GM19372 (cell line): ENCODE measurements around the gene ADARB1.

Experiments used
- ATAC-seq: cut with Tn5 transposase; IDR thresholded peaks from one replicate; pipeline ENCODE4 v1.9.1; 2021; ENCODE audit warnings: mild to moderate bottlenecking, low read depth, moderate library complexity; ENCODE audit not compliant: unreplicated experiment

ADARB1 gene

DNA sequence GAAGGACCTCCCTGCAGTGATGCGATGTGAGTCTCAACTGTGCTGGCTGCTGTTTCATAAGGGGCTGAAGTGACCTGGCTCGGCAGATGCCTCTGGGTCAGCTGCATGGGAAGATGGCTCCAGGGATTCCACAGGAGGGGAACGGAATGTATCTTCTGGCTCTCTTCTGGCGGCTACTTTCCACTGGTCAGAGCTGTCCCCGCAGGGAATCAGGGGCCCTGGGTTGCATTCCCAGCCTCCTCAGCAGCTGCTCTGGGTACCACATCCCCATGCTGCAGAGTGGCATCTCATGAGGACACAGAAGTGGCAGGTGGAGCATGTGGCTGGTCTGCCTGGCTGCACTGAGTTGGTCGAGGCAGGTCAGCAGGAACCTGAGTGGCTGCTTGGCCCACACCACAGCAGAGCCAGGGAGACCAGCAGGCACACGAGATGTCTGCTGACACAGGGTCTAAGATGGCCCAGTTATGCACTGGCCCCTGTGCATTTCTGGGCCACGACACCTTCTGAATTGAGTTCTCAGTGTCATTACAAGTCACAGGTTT is 170.5 kb downstream of the ADARB1 start:
- no peak for ATAC-seq

DNA sequence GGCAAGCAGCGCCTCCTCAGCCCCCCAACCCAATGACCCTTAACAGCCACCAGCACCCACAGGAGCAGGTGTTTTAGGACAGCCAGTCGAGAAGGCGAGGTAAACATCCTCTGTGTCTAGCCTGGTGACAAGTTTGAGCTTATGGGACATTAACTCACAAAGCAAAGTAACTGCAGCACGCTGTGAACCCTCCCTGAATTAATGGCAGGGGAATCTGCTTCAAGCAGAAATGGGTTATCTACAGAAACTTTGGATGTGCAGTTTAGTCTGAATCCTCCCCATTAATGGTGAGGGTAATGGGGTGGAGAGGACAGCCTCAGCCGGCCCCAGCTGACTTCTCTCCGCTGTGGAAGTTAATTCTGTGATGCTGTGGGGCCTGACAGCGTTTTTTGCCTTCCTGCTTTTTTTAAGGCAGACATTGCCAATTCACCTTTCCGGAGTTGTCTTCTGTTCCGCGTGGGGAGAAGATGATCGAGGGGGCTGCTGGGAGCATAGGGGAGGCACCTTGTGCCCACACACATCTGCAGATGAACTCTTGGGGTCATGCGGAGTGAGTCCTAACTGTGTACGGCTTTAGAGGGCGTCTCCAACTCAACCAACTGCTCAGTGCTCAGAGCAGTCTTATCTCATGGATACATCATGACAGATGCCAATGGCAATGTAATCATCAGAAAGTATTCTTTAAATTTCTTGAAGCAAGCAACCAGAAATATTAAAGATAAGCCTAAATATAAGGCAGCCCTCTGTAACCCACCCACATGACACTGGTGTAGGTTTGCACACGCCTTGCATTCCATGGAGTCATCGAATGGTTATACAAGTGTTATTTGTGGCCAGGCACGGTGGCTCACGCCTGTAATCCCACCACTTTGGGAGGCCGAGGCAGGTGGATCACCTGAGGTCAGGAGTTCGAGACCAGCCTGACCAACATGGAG is 172.3 kb downstream of the ADARB1 start:
- no peak for ATAC-seq

DNA sequence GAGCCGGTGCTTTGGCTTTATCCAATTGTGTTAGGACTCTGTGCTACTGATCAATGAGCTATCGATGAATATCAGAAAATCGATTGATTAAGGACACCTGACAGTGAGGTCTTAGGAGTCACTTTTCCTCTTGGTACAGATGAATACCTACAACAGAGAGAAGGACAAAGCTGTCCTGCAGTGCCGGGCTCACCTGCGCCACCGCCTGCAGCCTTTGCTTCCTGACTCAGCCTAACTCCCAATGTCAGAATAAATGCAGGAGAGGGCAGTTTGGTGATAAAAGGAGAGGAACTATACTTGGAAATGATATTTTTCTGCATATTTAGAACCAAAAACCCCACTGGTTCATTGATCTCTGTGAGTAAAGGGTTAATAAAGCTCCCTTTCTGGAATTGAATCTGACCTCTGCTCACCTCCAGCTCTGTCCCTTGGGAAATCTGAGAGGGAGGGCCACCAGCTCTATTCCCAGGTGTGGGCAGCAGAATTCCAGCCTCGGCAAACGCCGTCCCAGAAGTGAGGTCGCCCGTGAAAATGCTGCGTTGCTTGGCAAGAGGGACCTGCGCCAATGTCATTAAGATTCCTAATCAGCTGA is 174.0 kb downstream of the ADARB1 start:
- no peak for ATAC-seq

DNA sequence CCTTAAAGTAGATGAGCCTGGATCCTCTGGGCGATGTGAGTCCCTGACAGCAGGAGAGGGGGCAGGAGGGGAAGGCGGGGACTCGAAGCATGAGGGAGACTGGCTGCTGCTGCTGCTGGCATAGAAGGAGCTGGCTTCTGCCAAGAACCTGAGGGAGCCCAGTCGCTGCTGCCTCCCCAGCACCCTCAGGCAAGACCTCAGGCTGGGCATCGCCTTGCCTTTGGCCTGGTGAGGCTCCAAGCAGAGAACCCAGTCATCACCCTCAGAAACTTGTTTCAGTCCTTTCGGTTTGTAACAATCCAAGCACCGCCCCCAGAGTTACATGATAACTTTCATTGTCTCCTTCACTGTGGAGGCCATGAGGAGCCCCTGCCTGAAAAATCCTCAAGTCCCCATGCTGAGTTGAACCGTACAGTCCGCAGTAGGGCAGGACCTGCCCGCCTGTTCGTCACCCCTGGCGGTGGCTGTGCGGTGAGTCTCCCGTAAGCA is 174.6 kb downstream of the ADARB1 start:
- no peak for ATAC-seq

DNA sequence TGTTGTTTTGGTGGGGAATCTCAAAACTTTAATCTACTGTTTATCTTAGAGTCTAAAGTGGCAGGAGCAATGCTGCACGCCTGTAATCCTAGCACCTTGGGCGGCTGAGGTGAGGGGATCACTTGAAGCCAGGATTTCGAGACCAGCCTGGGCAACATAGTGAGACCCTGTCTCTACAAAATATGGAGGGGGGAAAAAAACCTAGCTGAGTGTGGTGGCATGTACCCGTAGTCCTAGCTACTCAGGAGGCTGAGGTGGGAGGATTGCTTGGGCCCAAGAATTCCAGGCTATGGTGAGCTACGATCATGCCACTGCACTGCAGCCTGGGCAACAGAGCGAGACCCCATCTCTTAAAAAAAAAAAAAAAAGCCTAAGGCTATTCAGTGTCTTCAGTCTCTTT is 175.2 kb downstream of the ADARB1 start:
- no peak for ATAC-seq

DNA sequence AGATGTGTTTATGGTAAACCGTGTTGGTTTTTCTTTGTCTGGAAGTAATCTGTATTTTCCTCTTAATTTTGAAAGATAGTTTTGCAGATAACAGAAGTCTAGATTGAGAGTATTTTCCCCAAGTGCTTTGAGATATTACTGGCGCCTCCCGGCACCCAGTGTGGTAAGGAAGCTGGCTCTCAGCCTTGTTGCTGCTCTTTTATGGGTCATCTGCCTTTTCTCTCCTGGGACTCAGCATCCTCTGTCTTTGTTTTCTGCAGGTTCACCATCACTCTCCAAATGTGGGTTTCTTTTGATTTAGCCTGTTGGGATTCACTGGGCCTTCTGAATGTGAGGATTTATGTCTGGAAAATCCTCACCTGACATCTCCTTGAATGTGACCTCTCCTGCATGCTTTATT is 175.9 kb downstream of the ADARB1 start:
- no peak for ATAC-seq

DNA sequence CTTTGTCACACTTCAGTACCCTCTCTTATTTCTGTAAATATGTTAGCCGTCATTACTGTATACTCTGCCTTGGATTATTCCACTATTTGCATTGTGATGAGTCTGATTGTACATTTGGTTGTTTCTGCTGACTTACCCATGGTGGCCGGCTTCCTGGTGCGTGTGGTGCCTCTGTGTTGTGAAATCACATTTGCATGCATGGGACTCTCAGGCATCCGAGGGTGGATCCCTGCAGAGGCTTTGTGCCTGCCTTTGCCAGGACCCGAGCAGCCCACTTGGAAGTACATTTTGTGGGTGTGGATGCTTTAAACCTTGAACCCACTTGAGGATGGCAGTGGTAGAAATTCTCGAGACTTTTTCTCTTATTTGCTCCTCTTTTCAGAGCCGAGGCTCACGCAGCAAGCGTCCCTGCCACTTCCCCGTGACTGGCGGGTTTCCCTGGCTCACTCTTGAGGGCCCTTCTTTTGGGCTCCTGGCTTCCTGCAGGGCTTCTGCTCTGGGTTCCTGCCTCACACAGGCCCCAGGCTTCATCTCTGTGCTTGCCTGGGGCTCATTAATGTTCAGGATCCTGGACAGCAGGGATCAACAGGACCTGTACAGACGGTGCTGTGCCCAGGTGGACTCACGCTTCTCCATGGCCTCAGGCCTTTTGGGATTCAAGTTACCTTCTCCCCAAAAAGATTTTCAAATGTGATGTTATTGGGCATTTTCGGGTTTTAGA is 176.7 kb downstream of the ADARB1 start:
- no peak for ATAC-seq

DNA sequence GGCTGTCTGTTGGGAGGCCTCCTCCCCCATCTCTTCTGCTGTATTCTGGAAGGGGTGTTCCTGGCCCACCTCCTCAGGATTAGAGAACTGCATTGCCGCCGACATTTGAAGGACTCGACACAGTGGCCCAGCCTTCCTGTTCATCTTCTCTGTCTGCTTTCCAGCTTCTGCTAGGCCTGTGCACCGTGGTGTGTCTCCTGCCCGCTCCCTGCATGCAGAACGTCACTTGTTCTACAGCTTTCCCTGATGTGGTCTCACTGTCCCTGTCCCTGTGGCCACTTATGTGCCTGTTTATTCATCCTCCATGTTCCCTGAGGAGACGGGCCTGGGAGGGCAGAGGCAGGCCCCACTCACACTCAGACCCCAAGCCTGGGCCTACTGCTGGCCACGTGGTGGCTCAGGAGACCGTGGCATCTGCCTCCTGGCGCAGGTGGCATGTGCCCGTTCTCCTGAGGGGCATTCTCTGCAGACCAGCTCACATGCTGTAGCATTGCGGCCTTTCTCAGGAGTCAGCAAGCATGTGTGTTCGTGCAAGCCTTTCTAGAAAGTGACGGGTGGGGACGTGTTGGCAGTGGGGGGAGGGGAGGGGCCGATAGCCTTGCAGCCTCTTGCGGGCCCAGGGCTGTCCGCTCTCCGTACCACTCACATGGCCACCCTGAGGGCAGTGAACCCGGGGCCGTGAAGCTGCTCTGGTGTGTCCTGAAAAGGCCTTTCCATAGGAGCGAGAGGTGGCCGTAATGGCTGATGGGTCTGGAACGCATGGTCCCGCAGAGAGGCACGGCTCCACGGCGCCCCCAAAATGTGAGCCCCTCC is 177.5 kb downstream of the ADARB1 start:
- no peak for ATAC-seq

DNA sequence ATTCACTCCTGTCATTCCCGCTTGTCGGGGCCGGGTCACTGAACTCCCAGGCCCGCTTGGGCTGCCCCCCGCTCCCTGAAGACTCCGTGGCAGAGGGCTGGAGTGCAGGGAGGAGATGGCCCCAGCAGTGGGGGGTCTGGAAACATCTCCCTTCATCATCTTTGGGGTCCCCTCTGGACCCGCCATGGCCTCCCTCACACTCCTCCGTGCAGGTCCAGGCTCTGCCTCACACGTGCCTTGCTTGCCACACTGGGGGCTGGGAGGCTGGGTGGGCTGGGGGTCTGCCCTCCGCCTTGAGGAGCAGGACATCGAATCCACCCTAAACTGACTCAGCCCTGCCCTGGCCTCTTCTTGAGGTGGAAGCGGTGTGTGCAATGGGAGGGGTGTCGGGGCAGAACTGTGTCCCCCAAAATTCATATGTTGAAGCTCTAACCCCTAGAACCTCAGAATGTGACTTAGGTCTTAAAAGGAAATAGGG is 178.1 kb downstream of the ADARB1 start:
- ATAC-seq = no peak

DNA sequence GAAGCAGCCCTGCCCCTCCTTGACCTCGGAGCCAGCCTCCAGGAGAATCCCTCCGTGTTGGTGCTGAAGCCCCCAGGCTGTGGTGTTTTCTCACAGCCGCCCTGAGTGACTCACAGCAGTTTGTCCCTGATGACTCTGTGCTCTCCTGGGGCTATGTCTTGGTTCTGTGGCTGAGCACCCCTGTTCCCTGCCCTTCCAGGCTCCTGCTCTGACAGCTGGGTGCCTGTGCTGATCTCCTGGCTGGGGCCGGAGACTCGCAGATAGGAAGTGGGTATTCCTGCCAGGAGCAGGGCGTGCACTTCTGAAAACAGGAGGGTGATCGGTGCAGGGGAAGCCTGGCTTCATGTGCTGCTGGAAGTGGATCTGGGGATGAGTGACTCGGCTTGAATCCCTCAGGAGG is 178.8 kb downstream of the ADARB1 start:
- no peak for ATAC-seq

DNA sequence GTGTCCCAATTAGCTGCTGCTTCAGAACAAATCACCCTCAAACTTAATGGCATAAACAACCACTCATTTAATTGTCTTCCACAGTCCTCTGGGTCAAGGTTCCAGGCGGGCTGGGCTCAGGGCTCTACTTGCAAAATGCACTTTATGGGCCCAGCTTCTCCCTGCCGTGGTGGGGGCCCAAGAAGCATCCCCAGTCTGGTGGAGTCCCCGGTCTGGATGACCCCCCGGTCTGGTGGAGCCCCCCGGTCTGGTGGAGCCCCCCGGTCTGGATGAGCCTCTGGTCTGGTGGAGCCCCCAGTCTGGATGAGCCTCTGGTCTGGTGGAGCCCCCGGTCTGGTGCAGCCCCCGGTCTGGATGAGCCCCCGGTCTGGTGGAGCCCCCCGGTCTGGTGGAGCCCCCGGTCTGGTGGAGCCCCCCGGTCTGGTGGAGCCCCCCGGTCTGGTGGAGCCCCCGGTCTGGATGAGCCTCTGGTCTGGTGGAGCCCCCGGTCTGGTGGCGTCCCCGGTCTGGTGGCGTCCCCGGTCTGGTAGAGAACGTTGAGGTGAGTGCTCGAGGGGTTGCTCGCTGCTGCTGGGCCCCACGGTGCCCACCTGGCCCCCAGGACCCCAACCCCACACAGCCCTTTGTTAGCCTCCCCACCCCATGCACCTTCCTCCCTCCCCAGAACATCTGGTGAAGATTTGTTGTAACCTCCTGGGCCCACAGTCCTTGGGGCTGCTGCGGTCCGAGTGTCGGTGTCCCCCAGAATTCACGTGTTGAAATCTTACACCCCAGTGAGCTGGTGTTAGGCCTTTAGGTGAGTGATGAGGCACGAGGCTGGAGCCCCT is 179.5 kb downstream of the ADARB1 start:
- no peak for ATAC-seq

DNA sequence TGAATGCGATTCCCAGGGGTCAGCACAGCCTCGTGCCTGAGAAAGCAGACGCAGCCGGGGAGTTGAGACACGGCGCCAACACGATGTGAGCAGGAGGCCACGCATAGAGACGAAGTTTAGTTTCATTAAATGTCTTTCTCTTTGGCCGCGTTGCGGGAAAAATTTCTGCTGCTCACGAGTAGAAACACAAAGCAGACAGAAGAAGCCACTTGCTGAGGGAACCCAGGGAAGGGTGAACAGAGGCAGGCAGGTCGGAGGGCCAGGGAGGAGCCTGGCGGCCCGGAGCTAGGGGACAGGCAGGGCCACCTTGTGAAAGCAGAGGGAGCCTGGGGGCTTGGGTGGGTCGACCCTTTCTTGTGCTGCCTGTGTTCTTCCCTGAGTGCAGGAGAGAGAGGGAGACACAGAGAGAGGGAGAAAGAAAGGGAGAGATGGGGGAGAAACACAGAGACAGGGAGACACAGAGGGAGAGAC is 180.1 kb downstream of the ADARB1 start:
- ATAC-seq = no peak

DNA sequence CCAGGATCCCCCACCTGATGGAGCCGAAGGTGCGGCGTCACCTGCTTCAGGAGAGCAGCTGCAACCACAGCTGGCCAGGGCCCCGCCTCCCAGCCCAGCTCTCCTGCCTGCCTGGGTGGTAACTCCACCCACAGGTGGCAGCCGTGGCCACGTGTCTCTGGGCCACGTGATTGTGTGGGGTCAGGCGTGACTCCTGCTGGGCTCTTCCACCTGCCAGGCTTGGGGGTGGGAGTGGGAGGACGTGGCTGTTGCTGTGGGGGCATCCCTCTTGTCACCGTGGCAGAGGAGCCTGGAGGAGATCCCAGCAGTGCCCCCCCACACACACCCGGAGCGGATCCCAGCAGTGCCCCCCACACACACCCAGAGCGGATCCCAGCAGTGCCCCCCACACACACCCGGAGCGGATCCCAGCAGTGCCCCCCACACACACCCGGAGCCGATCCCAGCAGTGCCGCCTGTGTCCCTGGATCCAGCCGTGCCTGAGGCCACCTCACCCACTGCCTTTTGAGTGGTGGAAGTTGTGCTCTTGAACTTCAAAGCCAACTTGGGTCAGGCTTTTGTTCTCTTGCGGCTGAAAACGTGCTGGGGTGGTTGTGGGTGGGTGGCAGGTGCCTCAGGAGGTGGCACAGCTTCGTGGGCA is 181.1 kb downstream of the ADARB1 start:
- ATAC-seq = no peak

DNA sequence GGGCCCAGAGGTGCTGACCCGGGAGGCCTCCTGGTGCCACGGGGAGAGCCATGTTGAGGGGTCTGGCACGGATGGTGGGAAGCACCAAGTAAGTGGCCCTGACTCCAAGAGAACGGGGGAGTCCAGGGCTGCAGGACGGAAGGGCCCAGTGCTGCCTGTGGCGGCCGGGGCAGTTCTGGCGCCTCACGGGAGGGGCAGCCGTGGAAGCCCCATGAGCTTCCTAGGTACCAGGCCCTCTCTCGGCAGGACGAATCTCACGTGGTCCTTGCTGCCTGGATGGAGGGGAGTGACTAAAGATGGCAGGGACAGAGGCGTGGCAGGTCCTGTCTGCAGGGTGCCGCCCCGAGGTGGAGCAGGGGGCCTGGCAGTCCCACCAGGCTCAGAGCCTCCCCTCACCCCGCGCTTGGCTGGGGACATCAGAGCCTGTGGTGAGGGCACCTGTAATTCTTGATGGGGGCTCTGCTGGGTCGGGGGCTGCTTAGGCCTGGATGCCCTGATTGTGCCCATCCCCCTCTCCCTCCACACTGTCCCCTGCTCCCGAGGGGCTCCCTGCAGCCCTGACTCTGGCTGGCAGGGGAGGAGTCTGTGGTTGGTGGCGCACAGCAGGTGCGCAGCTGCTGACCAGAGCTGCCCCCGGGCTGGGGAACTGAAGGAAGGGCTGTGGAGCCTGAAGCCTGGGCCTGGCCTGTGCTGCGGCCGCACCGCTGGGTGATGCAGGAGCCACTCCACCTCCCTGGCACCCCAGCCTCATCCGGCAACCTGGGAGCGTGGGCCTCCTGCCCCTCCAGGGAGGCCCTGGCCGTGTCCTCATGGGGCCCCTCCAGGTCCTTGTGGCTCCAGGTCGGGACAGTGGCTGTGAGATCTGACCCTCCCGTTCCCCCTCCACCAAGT is 181.9 kb downstream of the ADARB1 start:
- ATAC-seq = no peak

DNA sequence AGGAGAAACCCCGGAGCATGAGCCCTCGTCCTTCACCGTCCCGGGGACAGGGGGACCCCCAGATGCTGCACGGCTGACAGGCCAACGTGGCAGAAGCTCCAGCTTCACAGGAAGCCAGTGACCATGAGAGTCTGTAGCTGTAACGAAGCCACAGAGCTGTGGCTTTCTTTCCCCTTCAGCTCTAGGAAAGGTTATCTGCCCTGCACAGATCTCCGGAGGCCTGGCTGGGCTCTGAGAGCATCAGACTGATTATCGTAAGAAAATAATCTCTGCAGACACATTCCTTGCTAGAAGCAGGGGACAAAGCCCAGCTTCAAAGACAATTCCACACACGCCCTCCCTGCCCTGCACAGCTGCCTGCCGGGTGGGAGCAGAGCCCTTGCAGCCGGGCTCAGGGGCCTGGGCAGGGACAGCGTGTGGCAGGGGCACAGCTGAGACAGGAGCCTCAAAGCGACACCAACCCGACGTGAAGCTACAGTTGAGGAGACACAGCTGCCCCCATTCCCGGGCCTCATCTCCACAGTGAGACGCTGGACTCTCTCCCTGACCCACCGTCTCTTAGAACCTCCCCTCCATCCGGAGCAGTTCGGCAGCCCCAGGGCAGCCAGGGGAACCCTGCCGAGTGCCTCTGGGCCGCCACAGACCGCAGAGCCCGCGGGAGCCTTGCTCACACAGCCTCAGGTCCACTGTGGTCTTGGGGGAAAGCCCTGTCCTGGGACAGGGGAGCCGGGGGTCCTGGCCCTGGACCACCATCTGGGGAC is 182.7 kb downstream of the ADARB1 start:
- no peak for ATAC-seq

DNA sequence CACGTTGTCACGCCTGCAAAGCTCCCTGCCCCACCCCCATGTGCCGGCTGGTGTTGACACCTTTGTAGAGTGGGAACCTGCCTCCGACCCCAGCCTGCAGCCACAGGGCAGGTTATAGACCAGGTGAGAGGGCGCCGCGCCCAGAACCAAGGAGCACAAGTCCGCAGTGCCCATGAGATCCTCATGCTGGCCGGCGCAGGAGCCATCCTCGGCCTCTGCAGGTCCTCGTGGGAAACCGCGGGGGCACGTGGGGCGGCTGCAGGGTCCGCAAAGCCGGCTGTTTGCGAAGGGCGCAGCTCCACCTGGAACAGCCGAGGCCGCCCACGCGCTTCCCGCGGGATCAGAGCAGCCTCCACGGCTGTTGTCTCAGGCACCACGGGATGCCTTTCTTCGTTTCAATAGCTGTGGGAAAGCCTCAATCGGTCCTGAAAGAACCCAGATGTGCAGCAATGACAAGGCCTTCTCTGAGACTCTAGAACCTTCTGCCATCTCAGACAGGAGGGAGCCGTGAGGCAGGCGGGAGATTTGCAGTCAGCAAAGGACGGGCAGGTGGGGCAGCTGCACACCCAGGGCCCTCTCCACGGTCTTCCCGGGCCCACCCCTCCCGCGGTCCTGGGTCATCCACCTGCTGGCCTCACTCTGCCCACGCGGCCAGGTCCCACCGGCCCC is 183.4 kb downstream of the ADARB1 start:
- no peak for ATAC-seq
